Mononuclear cell (primary cell): ENCODE measurements around the gene TRPM3. TPM values are rescaled to one million over a fixed set of nuclear protein-coding genes. Genes with fewer than 3 reads are reported as not detected.

ENCODE experiments used
- H3K27me3 ChIP-seq: 2 replicates; pipeline ENCODE4 v1.6.0; 2011; ENCODE audit warnings: low read length, control low read depth; ENCODE audit not compliant: insufficient read depth
- H3K4me1 ChIP-seq: 2 replicates; pipeline ENCODE4 v1.5.1; 2011; ENCODE audit warnings: mild to moderate bottlenecking, low read length, control low read depth; ENCODE audit not compliant: insufficient read depth
- H3K4me3 ChIP-seq: 2 replicates; pipeline ENCODE4 v1.5.1; 2011; ENCODE audit warnings: mild to moderate bottlenecking, low read length, moderate library complexity
- H3K9me3 ChIP-seq: 2 replicates; pipeline ENCODE4 v1.5.1; 2011; ENCODE audit warnings: low read depth, mild to moderate bottlenecking, control low read depth, low read length
- total RNA-seq: library from RNA; depleted of rRNA; stranded (reverse); fragments of >200 nt; gene quantifications from one replicate; pipeline ENCODE4 v1.2.3, GENCODE V29; 2012

The TRPM3 gene
- total RNA-seq, 1 donor, result not detected

- Histone ChIP-seq H3K4me3 (no peak overlapping the region), H3K4me1 (no peaks in the 10 kb centered on the region), H3K9me3 (no peaks in the 10 kb centered on the region), H3K27me3 (no peaks in the 10 kb centered on the region)
Measured at GRCh38 chr9:70542311-70542931, 579.0 kb downstream of the TRPM3 start.

GRCh38 chr9:70540016-70540415 lies 581.4 kb downstream of the TRPM3 start:
- Histone ChIP-seq H3K4me3 (no peak overlapping the region), H3K9me3 (no peaks in the 10 kb centered on the region), H3K4me1 (no peaks in the 10 kb centered on the region), H3K27me3 (no peaks in the 10 kb centered on the region)

- Histone ChIP-seq H3K4me3 (no peak overlapping the region), H3K4me1 (no peaks in the 10 kb centered on the region), H3K27me3 (no peaks in the 10 kb centered on the region), H3K9me3 (no peaks in the 10 kb centered on the region)
Measured at GRCh38 chr9:70539526-70539925, 581.9 kb downstream of the TRPM3 start.

GRCh38 chr9:70539001-70539400 lies 582.4 kb downstream of the TRPM3 start:
- Histone ChIP-seq H3K4me3 (no peak overlapping the region), H3K27me3 (no peaks in the 10 kb centered on the region), H3K4me1 (no peaks in the 10 kb centered on the region), H3K9me3 (no peaks in the 10 kb centered on the region)

- Histone ChIP-seq H3K4me1 (no peaks in the 10 kb centered on the region), H3K4me3 (no peak overlapping the region), H3K9me3 (no peaks in the 10 kb centered on the region), H3K27me3 (no peaks in the 10 kb centered on the region)
Measured at GRCh38 chr9:70537084-70537483, 584.3 kb downstream of the TRPM3 start.

- no peak overlapping the region for H3K4me3 ChIP-seq
- H3K27me3 ChIP-seq, result no peaks in the 10 kb centered on the region
- H3K9me3 ChIP-seq, result no peaks in the 10 kb centered on the region
- no peaks in the 10 kb centered on the region for H3K4me1 ChIP-seq
Measured at GRCh38 chr9:70535546-70536323, 585.7 kb downstream of the TRPM3 start.

- no peaks in the 10 kb centered on the region for H3K4me1 ChIP-seq
- H3K27me3 ChIP-seq, result no peaks in the 10 kb centered on the region
- no peaks in the 10 kb centered on the region for H3K9me3 ChIP-seq
- H3K4me3 ChIP-seq, result no peak overlapping the region
Measured at GRCh38 chr9:70534471-70534870, 587.0 kb downstream of the TRPM3 start.

GRCh38 chr9:70534061-70534460 lies 587.4 kb downstream of the TRPM3 start:
- Histone ChIP-seq H3K27me3 (no peaks in the 10 kb centered on the region), H3K9me3 (no peaks in the 10 kb centered on the region), H3K4me3 (no peak overlapping the region), H3K4me1 (no peaks in the 10 kb centered on the region)

- H3K4me3 ChIP-seq, result no peak overlapping the region
- H3K4me1 ChIP-seq, result no peaks in the 10 kb centered on the region
- H3K9me3 ChIP-seq, result no peaks in the 10 kb centered on the region
- H3K27me3 ChIP-seq, result no peaks in the 10 kb centered on the region
Measured at GRCh38 chr9:70533492-70533891, 587.9 kb downstream of the TRPM3 start.

GRCh38 chr9:70532716-70533115 lies 588.7 kb downstream of the TRPM3 start:
- no peaks in the 10 kb centered on the region for H3K27me3 ChIP-seq
- H3K9me3 ChIP-seq, result no peaks in the 10 kb centered on the region
- H3K4me3 ChIP-seq, result no peak overlapping the region
- no peaks in the 10 kb centered on the region for H3K4me1 ChIP-seq

GRCh38 chr9:70531311-70531710 lies 590.1 kb downstream of the TRPM3 start:
- Histone ChIP-seq H3K27me3 (no peaks in the 10 kb centered on the region), H3K4me3 (no peak overlapping the region), H3K4me1 (no peaks in the 10 kb centered on the region), H3K9me3 (no peaks in the 10 kb centered on the region)

GRCh38 chr9:70530716-70531115 lies 590.7 kb downstream of the TRPM3 start:
- Histone ChIP-seq H3K9me3 (no peaks in the 10 kb centered on the region), H3K4me3 (no peak overlapping the region), H3K27me3 (no peaks in the 10 kb centered on the region), H3K4me1 (peaks cover 3% of the 10 kb centered on the region)

- no peaks in the 10 kb centered on the region for H3K27me3 ChIP-seq
Measured at GRCh38 chr9:70529833-70530232, 591.6 kb downstream of the TRPM3 start.

GRCh38 chr9:70529377-70529776 lies 592.0 kb downstream of the TRPM3 start:
- no peaks in the 10 kb centered on the region for H3K27me3 ChIP-seq
- peaks cover 2% of the 10 kb centered on the region for H3K9me3 ChIP-seq
- H3K4me1 ChIP-seq, result peaks cover 10% of the 10 kb centered on the region
- H3K4me3 ChIP-seq, result no peak overlapping the region

More at GRCh38 chr9:70529833-70530232, 591.6 kb downstream of the TRPM3 start:
- no peaks in the 10 kb centered on the region for H3K9me3 ChIP-seq
- H3K4me1 ChIP-seq, result peaks cover 10% of the 10 kb centered on the region
- H3K4me3 ChIP-seq, result no peak overlapping the region

GRCh38 chr9:70526902-70527301 lies 594.5 kb downstream of the TRPM3 start:
- H3K9me3 ChIP-seq, result peaks cover 5% of the 10 kb centered on the region
- H3K4me3 ChIP-seq, result no peak overlapping the region
- H3K4me1 ChIP-seq, result peaks cover 10% of the 10 kb centered on the region
- no peaks in the 10 kb centered on the region for H3K27me3 ChIP-seq

- H3K27me3 ChIP-seq, result no peaks in the 10 kb centered on the region
- H3K9me3 ChIP-seq, result peaks cover 5% of the 10 kb centered on the region
- peaks cover 10% of the 10 kb centered on the region for H3K4me1 ChIP-seq
- H3K4me3 ChIP-seq, result no peak overlapping the region
Measured at GRCh38 chr9:70525519-70525918, 595.9 kb downstream of the TRPM3 start.
